GM06990 (cell line): ENCODE results near the gene PLXNA2.

Experiments used
- DNase-seq: peaks from one replicate; pipeline ENCODE4 v3.0.0-alpha.2; 2011; ENCODE audit not compliant: insufficient read length; ENCODE audit errors: extremely low read depth
- H3K27me3 ChIP-seq: replicated peaks from 2 replicates; pipeline ENCODE4 v1.6.0; 2011; ENCODE audit warnings: low read length; ENCODE audit not compliant: control insufficient read depth, insufficient read depth
- H3K36me3 ChIP-seq: 2 replicates; pipeline ENCODE4 v1.5.1; 2011; ENCODE audit warnings: low read length; ENCODE audit not compliant: control insufficient read depth, insufficient read depth
- H3K4me3 ChIP-seq: replicated peaks from 2 replicates; pipeline ENCODE4 v1.5.1; 2011; ENCODE audit warnings: low read depth, mild to moderate bottlenecking, control low read depth, low read length
- CTCF ChIP-seq: IDR thresholded peaks from 2 replicates; pipeline ENCODE4 v1.5.1; 2011; ENCODE audit warnings: low read length, control low read depth, mild to moderate bottlenecking, inconsistent platforms; ENCODE audit not compliant: insufficient read depth, poor library complexity, severe bottlenecking

PLXNA2 gene

GRCh38 chr1:207997486-207998268 is 246.5 kb downstream of the PLXNA2 start:
- peak; percentile 89 for TF ChIP-seq CTCF
- no peaks in the 10 kb centered on the region; the same call in 1 of the 2 replicates for H3K27me3 ChIP-seq
- H3K36me3 ChIP-seq = no peaks in the 10 kb centered on the region
- DNase-seq = no peak
- H3K4me3 ChIP-seq = no peak overlapping the region

GRCh38 chr1:207996636-207997035 is 247.5 kb downstream of the PLXNA2 start:
- Histone ChIP-seq H3K4me3 (no peak overlapping the region), H3K27me3 (no peaks in the 10 kb centered on the region; the same call in 1 of the 2 replicates), H3K36me3 (no peaks in the 10 kb centered on the region)
- no peak for DNase-seq
- no peak for TF ChIP-seq CTCF

- no peaks in the 10 kb centered on the region; the same call in 1 of the 2 replicates for H3K27me3 ChIP-seq
- no peak overlapping the region for H3K4me3 ChIP-seq
- DNase-seq = no peak
- H3K36me3 ChIP-seq = no peaks in the 10 kb centered on the region
- no peak for TF ChIP-seq CTCF
Observed at GRCh38 chr1:207995576-207995975, 248.6 kb downstream of the PLXNA2 start.

GRCh38 chr1:207993477-207994445 is 250.4 kb downstream of the PLXNA2 start:
- peak; percentile 38 for TF ChIP-seq CTCF
- Histone ChIP-seq H3K36me3 (no peaks in the 10 kb centered on the region), H3K27me3 (no peaks in the 10 kb centered on the region; the same call in 1 of the 2 replicates), H3K4me3 (no peak overlapping the region)
- DNase-seq = no peak

- TF ChIP-seq CTCF = no peak
- Histone ChIP-seq H3K27me3 (no peaks in the 10 kb centered on the region; the same call in 1 of the 2 replicates), H3K4me3 (no peak overlapping the region), H3K36me3 (no peaks in the 10 kb centered on the region)
- DNase-seq = no peak
Observed at GRCh38 chr1:207992677-207993236, 251.4 kb downstream of the PLXNA2 start.
